ENCODE data around the gene HHEX. TPM values are rescaled to one million over a fixed set of nuclear protein-coding genes. Genes with fewer than 3 reads are reported as not detected.

The HHEX gene
- total and polyA plus RNA-seq, 7 donors = 1.5 to 3.3 (median 2.0) TPM

DNA sequence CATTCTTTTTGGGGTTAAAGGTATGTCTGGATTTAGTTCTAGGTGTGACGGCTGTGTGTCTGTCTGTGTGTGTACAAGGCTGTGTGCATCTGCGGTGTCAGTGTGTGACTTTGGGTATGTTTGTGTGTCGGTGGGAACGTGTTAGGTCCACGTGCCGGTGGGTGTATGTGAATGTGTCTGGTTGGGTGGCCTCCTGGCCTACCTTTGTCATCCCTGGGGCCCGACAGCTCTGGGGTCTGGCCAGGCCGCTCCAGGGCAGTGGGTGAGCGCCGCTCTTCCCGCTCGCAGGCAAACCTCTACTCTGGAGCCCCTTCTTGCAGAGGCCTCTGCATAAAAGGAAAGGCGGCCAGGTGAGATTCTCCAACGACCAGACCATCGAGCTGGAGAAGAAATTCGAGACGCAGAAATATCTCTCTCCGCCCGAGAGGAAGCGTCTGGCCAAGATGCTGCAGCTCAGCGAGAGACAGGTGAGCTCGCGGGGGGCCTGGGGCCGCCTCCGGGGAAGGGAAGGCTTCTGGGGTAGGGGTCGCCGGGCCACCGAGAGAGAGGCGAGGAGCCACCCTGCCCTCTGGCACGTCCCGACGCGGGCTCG, 2.4 kb downstream of the HHEX start:
- H3K9me3 ChIP-seq = no peaks in the 10 kb centered on the region
- H3K36me3 ChIP-seq (ENCODE audit: insufficient read depth in 1 of 2, low read depth in 1 of 2) = peaks cover 0 to 10% of the 10 kb centered on the region in 2 donors
- WGBS, 3 donors = 23 to 28% (median 24%) methylated on average over 34 of the region's 34 CpGs
- intact Hi-C loops (cut with DNase I) = loop anchor here in 1 of 2 donors (10.0 kb wide), 1 partner anchor 123 kb away; no protein-coding TSS in a partner anchor
- no peak overlapping the region for H3K27ac ChIP-seq
- peaks cover 0 to 84% (median 38%) of the 10 kb centered on the region in 3 donors for H3K27me3 ChIP-seq (ENCODE audit: insufficient read depth in 3 of 3, low read length in 2 of 3)
- H3K4me1 ChIP-seq = peaks cover 13% of the 10 kb centered on the region
- peak overlapping the region; percentile 70 for H3K4me3 ChIP-seq
- ATAC-seq (no peak), DNase-seq (no peak)
- TF ChIP-seq, protein P1, sequence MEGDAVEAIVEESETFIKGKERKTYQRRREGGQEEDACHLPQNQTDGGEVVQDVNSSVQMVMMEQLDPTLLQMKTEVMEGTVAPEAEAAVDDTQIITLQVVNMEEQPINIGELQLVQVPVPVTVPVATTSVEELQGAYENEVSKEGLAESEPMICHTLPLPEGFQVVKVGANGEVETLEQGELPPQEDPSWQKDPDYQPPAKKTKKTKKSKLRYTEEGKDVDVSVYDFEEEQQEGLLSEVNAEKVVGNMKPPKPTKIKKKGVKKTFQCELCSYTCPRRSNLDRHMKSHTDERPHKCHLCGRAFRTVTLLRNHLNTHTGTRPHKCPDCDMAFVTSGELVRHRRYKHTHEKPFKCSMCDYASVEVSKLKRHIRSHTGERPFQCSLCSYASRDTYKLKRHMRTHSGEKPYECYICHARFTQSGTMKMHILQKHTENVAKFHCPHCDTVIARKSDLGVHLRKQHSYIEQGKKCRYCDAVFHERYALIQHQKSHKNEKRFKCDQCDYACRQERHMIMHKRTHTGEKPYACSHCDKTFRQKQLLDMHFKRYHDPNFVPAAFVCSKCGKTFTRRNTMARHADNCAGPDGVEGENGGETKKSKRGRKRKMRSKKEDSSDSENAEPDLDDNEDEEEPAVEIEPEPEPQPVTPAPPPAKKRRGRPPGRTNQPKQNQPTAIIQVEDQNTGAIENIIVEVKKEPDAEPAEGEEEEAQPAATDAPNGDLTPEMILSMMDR (IDR thresholded peaks at IDR 0.05) = no peak

DNA sequence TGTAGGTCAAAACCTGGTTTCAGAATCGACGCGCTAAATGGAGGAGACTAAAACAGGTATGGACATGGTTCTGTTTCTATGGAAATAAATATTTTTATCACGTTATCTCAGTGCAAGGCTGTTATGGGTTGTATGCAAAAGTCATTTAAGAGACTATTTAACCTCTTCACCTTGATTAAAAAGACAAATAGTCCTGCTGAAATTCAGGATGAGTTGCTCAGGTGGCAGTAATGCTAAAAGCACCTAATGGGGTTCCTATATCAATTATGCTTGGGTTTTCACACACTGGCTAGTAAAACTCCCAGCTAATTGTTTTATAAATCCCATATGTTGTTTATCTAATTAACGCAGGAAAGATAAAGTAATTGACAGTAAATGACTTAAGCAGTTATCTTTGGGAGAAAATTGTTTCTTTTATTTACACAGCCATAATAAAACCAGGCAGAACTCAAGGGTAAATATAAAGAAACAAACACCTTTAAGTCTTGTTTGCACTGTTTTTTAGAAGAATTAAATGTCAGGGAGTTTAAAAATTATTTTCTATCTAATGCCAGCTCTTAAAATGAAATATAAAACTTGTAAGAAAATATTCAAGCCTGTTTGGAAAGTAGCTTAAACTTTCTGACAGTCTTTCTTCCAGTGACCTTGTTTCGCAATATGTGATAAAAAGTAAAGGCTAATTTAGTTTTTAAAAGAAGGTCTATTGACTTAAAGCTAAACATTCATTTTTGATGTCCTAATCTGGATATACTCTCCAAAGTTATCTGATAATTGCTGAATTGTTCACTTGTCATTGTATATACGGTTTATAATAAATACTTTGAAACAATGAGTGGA, 3.2 kb downstream of the HHEX start:
- ATAC-seq = no peak
- Histone ChIP-seq H3K36me3 (ENCODE audit: insufficient read depth in 1 of 2, low read depth in 1 of 2) (peaks cover 0 to 10% of the 10 kb centered on the region in 2 donors), H3K9me3 (no peaks in the 10 kb centered on the region), H3K27ac (no peak overlapping the region), H3K4me1 (peaks cover 13% of the 10 kb centered on the region), H3K4me3 (peak overlapping the region; percentile 70), H3K27me3 (ENCODE audit: insufficient read depth in 3 of 3, low read length in 2 of 3) (peaks cover 0 to 84% (median 38%) of the 10 kb centered on the region in 3 donors)
- intact Hi-C loops (cut with DNase I) = loop anchor here in 1 of 2 donors (10.0 kb wide), 1 partner anchor 122 kb away; no protein-coding TSS in a partner anchor
- 38% methylated on average over 7 of the region's 7 CpGs for WGBS, 3 donors
- TF ChIP-seq, protein P1 (IDR thresholded peaks at IDR 0.05) = no peak
- no peak for DNase-seq

DNA sequence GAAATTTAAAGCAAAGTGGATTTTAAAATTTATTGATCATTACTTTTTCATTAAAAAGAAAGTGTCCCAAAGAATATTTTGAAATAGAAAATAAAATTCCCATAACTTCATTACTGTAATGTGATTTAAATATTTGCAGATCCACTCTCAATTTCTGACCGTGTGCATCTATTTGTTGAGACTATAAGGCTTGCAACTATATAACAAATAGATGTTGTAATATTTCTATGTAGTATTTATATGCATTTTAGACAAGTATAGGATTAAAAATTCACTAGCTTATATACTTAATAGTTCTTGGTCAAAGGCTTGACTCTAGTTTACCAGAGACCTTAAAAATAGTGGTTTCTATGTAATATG, 3.8 kb downstream of the HHEX start:
- H3K36me3 ChIP-seq (ENCODE audit: insufficient read depth in 1 of 2, low read depth in 1 of 2) = peaks cover 0 to 10% of the 10 kb centered on the region in 2 donors
- intact Hi-C loops (cut with DNase I) = loop anchor here in 1 of 2 donors (10.0 kb wide), 1 partner anchor 121 kb away; no protein-coding TSS in a partner anchor
- H3K27me3 ChIP-seq (ENCODE audit: insufficient read depth in 3 of 3, low read length in 2 of 3) = peaks cover 0 to 81% (median 34%) of the 10 kb centered on the region in 3 donors
- peaks cover 13% of the 10 kb centered on the region for H3K4me1 ChIP-seq
- DNase-seq (no peak), ATAC-seq (no peak)
- TF ChIP-seq, protein P1 (IDR thresholded peaks at IDR 0.05) = no peak
- WGBS, 3 donors = 64 to 81% (median 65%) methylated on average over 1 of the region's 1 CpG
- H3K9me3 ChIP-seq = no peaks in the 10 kb centered on the region
- no peak overlapping the region for H3K4me3 ChIP-seq
- H3K27ac ChIP-seq = no peak overlapping the region

DNA sequence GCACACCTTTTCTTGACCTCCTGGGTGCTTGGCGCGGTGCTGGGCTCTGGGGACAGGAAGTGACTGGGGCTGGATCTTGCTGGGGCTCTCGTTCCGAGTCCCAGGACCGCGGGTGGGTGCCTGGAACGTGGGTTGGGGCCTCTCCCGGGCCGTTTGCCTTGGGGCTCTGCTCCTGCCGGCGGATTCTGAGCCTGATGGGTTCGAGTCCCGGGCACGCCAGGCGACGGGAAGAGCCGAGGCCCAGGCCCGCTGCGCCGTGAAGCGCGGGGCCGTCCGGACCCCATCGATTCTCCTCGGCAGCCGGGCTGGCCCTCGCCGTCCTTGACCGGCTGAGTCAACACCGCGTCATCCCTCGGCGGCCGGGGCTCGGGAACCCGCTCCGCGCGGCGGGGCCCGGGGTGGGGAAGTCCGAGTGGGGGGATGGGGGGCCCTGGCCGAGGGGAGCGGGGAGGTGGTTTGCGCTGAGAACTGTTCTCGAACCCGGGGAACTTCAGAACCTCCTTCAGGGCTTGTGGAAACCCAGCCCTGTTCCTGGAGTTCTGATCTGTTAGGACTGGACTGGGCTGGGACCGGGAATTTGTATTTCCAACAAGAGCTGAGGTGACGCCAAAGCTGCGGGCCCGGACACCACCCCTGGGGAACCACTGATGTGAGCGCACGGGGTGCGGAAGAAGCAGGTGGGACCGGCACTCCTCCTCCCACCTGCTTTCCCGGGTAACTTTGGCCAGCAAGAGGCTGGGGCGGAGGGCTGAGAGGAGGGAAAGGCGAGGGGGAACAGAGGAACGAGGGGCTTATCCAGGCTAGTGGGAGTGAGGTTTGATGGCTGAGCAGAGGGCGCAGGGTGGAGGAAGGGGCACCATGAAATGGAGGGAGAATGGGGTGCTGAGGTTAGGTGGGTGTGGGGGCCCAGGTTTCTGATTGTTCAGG, 6.2 kb downstream of the HHEX start:
- intact Hi-C loops (cut with DNase I) = loop anchor here in 1 of 2 donors (10.0 kb wide), 1 partner anchor 119 kb away; no protein-coding TSS in a partner anchor
- peak in 1 of 2 donors; percentile 31 for DNase-seq
- Histone ChIP-seq H3K4me3 (peak overlapping the region; percentile 39), H3K27me3 (ENCODE audit: insufficient read depth in 3 of 3, low read length in 2 of 3) (peaks cover 0 to 77% (median 21%) of the 10 kb centered on the region in 3 donors), H3K36me3 (ENCODE audit: insufficient read depth in 1 of 2, low read depth in 1 of 2) (peaks cover 0 to 10% of the 10 kb centered on the region in 2 donors), H3K27ac (no peak overlapping the region), H3K4me1 (peaks cover 16% of the 10 kb centered on the region), H3K9me3 (no peaks in the 10 kb centered on the region)
- WGBS, 3 donors = 31% methylated on average over 48 to 61 of the region's 61 CpGs
- peak in 2 of 4 donors; percentile 42 to 46 for ATAC-seq
- TF ChIP-seq, protein P1 (IDR thresholded peaks at IDR 0.05) = no peak
